Measurements from ENCODE around the gene JHY.

DNA sequence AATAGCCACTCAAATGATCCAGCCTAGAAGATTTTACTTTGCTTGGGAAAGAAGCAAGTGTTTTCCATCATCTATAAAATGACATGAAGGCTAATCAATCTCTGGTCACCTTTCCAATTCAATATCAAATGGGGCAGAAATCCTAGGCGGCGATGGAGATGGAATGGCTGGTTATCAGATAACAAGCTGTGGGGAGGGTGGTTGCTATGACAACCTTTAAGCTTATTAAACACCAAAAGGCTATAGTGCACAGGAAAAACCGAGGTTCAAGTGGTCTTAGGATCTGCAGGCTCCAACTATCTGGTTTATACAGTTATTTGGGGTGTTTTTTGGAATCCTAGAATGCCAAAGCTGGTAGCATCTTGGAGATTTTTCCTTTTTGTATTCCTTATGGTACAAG, 113.0 kb downstream of the JHY start:
- TF ChIP-seq EZH2 (IDR thresholded peaks at IDR 0.05; ENCODE audit: borderline replicate concordance, low read depth, low read length, severe bottlenecking), result no peak
- TF ChIP-seq, protein P1, sequence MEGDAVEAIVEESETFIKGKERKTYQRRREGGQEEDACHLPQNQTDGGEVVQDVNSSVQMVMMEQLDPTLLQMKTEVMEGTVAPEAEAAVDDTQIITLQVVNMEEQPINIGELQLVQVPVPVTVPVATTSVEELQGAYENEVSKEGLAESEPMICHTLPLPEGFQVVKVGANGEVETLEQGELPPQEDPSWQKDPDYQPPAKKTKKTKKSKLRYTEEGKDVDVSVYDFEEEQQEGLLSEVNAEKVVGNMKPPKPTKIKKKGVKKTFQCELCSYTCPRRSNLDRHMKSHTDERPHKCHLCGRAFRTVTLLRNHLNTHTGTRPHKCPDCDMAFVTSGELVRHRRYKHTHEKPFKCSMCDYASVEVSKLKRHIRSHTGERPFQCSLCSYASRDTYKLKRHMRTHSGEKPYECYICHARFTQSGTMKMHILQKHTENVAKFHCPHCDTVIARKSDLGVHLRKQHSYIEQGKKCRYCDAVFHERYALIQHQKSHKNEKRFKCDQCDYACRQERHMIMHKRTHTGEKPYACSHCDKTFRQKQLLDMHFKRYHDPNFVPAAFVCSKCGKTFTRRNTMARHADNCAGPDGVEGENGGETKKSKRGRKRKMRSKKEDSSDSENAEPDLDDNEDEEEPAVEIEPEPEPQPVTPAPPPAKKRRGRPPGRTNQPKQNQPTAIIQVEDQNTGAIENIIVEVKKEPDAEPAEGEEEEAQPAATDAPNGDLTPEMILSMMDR (IDR thresholded peaks at IDR 0.05; ENCODE audit: borderline replicate concordance, extremely low read depth, low read length, poor library complexity, severe bottlenecking), result no peak

Measured in DND-41 (cell line).